ENCODE measurements around the gene PRIMA1.

Gene PRIMA1

GRCh38 chr14:93747102-93747501 lies 41.2 kb downstream of the PRIMA1 start:
- H3K27me3 ChIP-seq (ENCODE audit: control insufficient read depth, insufficient read depth, low read length): no peaks in the 10 kb centered on the region
- no peak overlapping the region for H3K4me3 ChIP-seq (ENCODE audit: low read length)
- no peaks in the 10 kb centered on the region for H3K4me1 ChIP-seq (ENCODE audit: control insufficient read depth, insufficient read depth, low read length)
- H3K9ac ChIP-seq (ENCODE audit: low read length): no peak overlapping the region
- H3K9me3 ChIP-seq (ENCODE audit: control insufficient read depth, low read length): no peaks in the 10 kb centered on the region
- no peaks in the 10 kb centered on the region for H3K36me3 ChIP-seq (ENCODE audit: control insufficient read depth, insufficient read depth, low read length)

- no peak overlapping the region for H3K9ac ChIP-seq (ENCODE audit: low read length)
- H3K9me3 ChIP-seq (ENCODE audit: control insufficient read depth, low read length): no peaks in the 10 kb centered on the region
- no peaks in the 10 kb centered on the region for H3K36me3 ChIP-seq (ENCODE audit: control insufficient read depth, insufficient read depth, low read length)
- H3K4me1 ChIP-seq (ENCODE audit: control insufficient read depth, insufficient read depth, low read length): no peaks in the 10 kb centered on the region
- H3K4me3 ChIP-seq (ENCODE audit: low read length): no peak overlapping the region
- H3K27me3 ChIP-seq (ENCODE audit: control insufficient read depth, insufficient read depth, low read length): no peaks in the 10 kb centered on the region
These were observed 42.5 kb downstream of the PRIMA1 start for GRCh38 chr14:93745603-93746273.

GRCh38 chr14:93744876-93745275 lies 43.4 kb downstream of the PRIMA1 start:
- H3K36me3 ChIP-seq (ENCODE audit: control insufficient read depth, insufficient read depth, low read length): no peaks in the 10 kb centered on the region
- H3K4me3 ChIP-seq (ENCODE audit: low read length): no peak overlapping the region
- no peak overlapping the region for H3K9ac ChIP-seq (ENCODE audit: low read length)
- no peaks in the 10 kb centered on the region for H3K4me1 ChIP-seq (ENCODE audit: control insufficient read depth, insufficient read depth, low read length)
- H3K27me3 ChIP-seq (ENCODE audit: control insufficient read depth, insufficient read depth, low read length): no peaks in the 10 kb centered on the region
- no peaks in the 10 kb centered on the region for H3K9me3 ChIP-seq (ENCODE audit: control insufficient read depth, low read length)

GRCh38 chr14:93744176-93744575 lies 44.1 kb downstream of the PRIMA1 start:
- Histone ChIP-seq H3K9ac (ENCODE audit: low read length) (no peak overlapping the region), H3K36me3 (ENCODE audit: control insufficient read depth, insufficient read depth, low read length) (no peaks in the 10 kb centered on the region), H3K9me3 (ENCODE audit: control insufficient read depth, low read length) (no peaks in the 10 kb centered on the region), H3K4me3 (ENCODE audit: low read length) (no peak overlapping the region), H3K4me1 (ENCODE audit: control insufficient read depth, insufficient read depth, low read length) (no peaks in the 10 kb centered on the region), H3K27me3 (ENCODE audit: control insufficient read depth, insufficient read depth, low read length) (no peaks in the 10 kb centered on the region)

GRCh38 chr14:93743270-93744060 lies 44.8 kb downstream of the PRIMA1 start:
- H3K4me1 ChIP-seq (ENCODE audit: control insufficient read depth, insufficient read depth, low read length): no peaks in the 10 kb centered on the region
- no peak overlapping the region for H3K4me3 ChIP-seq (ENCODE audit: low read length)
- H3K36me3 ChIP-seq (ENCODE audit: control insufficient read depth, insufficient read depth, low read length): no peaks in the 10 kb centered on the region
- H3K9me3 ChIP-seq (ENCODE audit: control insufficient read depth, low read length): no peaks in the 10 kb centered on the region
- no peaks in the 10 kb centered on the region for H3K27me3 ChIP-seq (ENCODE audit: control insufficient read depth, insufficient read depth, low read length)
- no peak overlapping the region for H3K9ac ChIP-seq (ENCODE audit: low read length)

- Histone ChIP-seq H3K4me3 (ENCODE audit: low read length) (no peak overlapping the region), H3K9ac (ENCODE audit: low read length) (no peak overlapping the region), H3K9me3 (ENCODE audit: control insufficient read depth, low read length) (no peaks in the 10 kb centered on the region), H3K4me1 (ENCODE audit: control insufficient read depth, insufficient read depth, low read length) (no peaks in the 10 kb centered on the region), H3K27me3 (ENCODE audit: control insufficient read depth, insufficient read depth, low read length) (no peaks in the 10 kb centered on the region), H3K36me3 (ENCODE audit: control insufficient read depth, insufficient read depth, low read length) (no peaks in the 10 kb centered on the region)
These were observed 45.5 kb downstream of the PRIMA1 start for GRCh38 chr14:93742761-93743160.

GRCh38 chr14:93741556-93742230 lies 46.6 kb downstream of the PRIMA1 start:
- no peaks in the 10 kb centered on the region for H3K4me1 ChIP-seq (ENCODE audit: control insufficient read depth, insufficient read depth, low read length)
- H3K9ac ChIP-seq (ENCODE audit: low read length): no peak overlapping the region
- H3K4me3 ChIP-seq (ENCODE audit: low read length): no peak overlapping the region

GRCh38 chr14:93737634-93738033 lies 50.7 kb downstream of the PRIMA1 start:
- Histone ChIP-seq H3K27me3 (ENCODE audit: control insufficient read depth, insufficient read depth, low read length) (no peaks in the 10 kb centered on the region), H3K4me3 (ENCODE audit: low read length) (no peak overlapping the region), H3K4me1 (ENCODE audit: control insufficient read depth, insufficient read depth, low read length) (peaks cover 12% of the 10 kb centered on the region), H3K9me3 (ENCODE audit: control insufficient read depth, low read length) (no peaks in the 10 kb centered on the region), H3K9ac (ENCODE audit: low read length) (no peak overlapping the region), H3K36me3 (ENCODE audit: control insufficient read depth, insufficient read depth, low read length) (no peaks in the 10 kb centered on the region)

More at GRCh38 chr14:93741556-93742230, 46.6 kb downstream of the PRIMA1 start:
- Histone ChIP-seq H3K27me3 (ENCODE audit: control insufficient read depth, insufficient read depth, low read length) (no peaks in the 10 kb centered on the region), H3K36me3 (ENCODE audit: control insufficient read depth, insufficient read depth, low read length) (no peaks in the 10 kb centered on the region), H3K9me3 (ENCODE audit: control insufficient read depth, low read length) (no peaks in the 10 kb centered on the region)

- peaks cover 14% of the 10 kb centered on the region for H3K4me1 ChIP-seq (ENCODE audit: control insufficient read depth, insufficient read depth, low read length)
- no peaks in the 10 kb centered on the region for H3K27me3 ChIP-seq (ENCODE audit: control insufficient read depth, insufficient read depth, low read length)
- H3K9me3 ChIP-seq (ENCODE audit: control insufficient read depth, low read length): no peaks in the 10 kb centered on the region
- H3K36me3 ChIP-seq (ENCODE audit: control insufficient read depth, insufficient read depth, low read length): no peaks in the 10 kb centered on the region
- no peak overlapping the region for H3K4me3 ChIP-seq (ENCODE audit: low read length)
- no peak overlapping the region for H3K9ac ChIP-seq (ENCODE audit: low read length)
These were observed 51.8 kb downstream of the PRIMA1 start for GRCh38 chr14:93736378-93737014.

- Histone ChIP-seq H3K4me3 (ENCODE audit: low read length) (no peak overlapping the region), H3K27me3 (ENCODE audit: control insufficient read depth, insufficient read depth, low read length) (no peaks in the 10 kb centered on the region), H3K9ac (ENCODE audit: low read length) (no peak overlapping the region), H3K4me1 (ENCODE audit: control insufficient read depth, insufficient read depth, low read length) (peaks cover 14% of the 10 kb centered on the region), H3K36me3 (ENCODE audit: control insufficient read depth, insufficient read depth, low read length) (no peaks in the 10 kb centered on the region), H3K9me3 (ENCODE audit: control insufficient read depth, low read length) (no peaks in the 10 kb centered on the region)
These were observed 53.1 kb downstream of the PRIMA1 start for GRCh38 chr14:93735206-93735605.

- Histone ChIP-seq H3K27me3 (ENCODE audit: control insufficient read depth, insufficient read depth, low read length) (no peaks in the 10 kb centered on the region), H3K36me3 (ENCODE audit: control insufficient read depth, insufficient read depth, low read length) (no peaks in the 10 kb centered on the region), H3K9ac (ENCODE audit: low read length) (no peak overlapping the region), H3K4me1 (ENCODE audit: control insufficient read depth, insufficient read depth, low read length) (peaks cover 14% of the 10 kb centered on the region), H3K9me3 (ENCODE audit: control insufficient read depth, low read length) (no peaks in the 10 kb centered on the region), H3K4me3 (ENCODE audit: low read length) (no peak overlapping the region)
These were observed 54.0 kb downstream of the PRIMA1 start for GRCh38 chr14:93734086-93734822.

Data from mucosa of stomach (tissue), 1 donor.